GM12864 (cell line): ENCODE data around the gene HTR1B.

Source experiments
- DNase-seq: peaks from one replicate; pipeline ENCODE4 v3.0.0-alpha.2; 2011; ENCODE audit warnings: low read depth
- H3K4me3 ChIP-seq: 2 replicates; pipeline ENCODE4 v1.5.1; 2011; ENCODE audit warnings: mild to moderate bottlenecking, low read depth, low read length, control low read depth
- CTCF ChIP-seq: IDR thresholded peaks from 2 replicates; pipeline ENCODE4 v1.5.1; 2011; ENCODE audit warnings: low read depth, mild to moderate bottlenecking, moderate library complexity, low read length, control low read depth, inconsistent platforms; ENCODE audit errors: missing control alignments

HTR1B gene

GRCh38 chr6:77457720-77458349, 5.5 kb downstream of the HTR1B start:
- no peak overlapping the region for H3K4me3 ChIP-seq
- peak; percentile 73 for TF ChIP-seq CTCF
- no peak for DNase-seq

GRCh38 chr6:77456531-77457248, 6.6 kb downstream of the HTR1B start:
- DNase-seq = no peak
- no peak overlapping the region for H3K4me3 ChIP-seq
- no peak for TF ChIP-seq CTCF

- no peak for TF ChIP-seq CTCF
- H3K4me3 ChIP-seq = no peak overlapping the region
- DNase-seq = no peak
Measured at GRCh38 chr6:77455271-77455670, 8.0 kb downstream of the HTR1B start.

- no peak for DNase-seq
- no peak overlapping the region for H3K4me3 ChIP-seq
- no peak for TF ChIP-seq CTCF
Measured at GRCh38 chr6:77454386-77454785, 8.9 kb downstream of the HTR1B start.

GRCh38 chr6:77451466-77451865, 11.8 kb downstream of the HTR1B start:
- no peak overlapping the region for H3K4me3 ChIP-seq
- no peak for TF ChIP-seq CTCF
- no peak for DNase-seq

GRCh38 chr6:77450924-77451323, 12.4 kb downstream of the HTR1B start:
- no peak for DNase-seq
- no peak overlapping the region for H3K4me3 ChIP-seq
- TF ChIP-seq CTCF = no peak

- no peak for DNase-seq
- no peak overlapping the region for H3K4me3 ChIP-seq
- no peak for TF ChIP-seq CTCF
Measured at GRCh38 chr6:77448546-77448945, 14.7 kb downstream of the HTR1B start.
